H1 (cell line): ENCODE data around the gene CLIP4. TPM values are rescaled to one million over a fixed set of nuclear protein-coding genes. Genes with fewer than 3 reads are reported as not detected.

Experiments used
- CTCF ChIA-PET: fragments of 300-600 bp; sonication (Branson Sonifier 250); formaldehyde crosslinking; loops from one replicate; lab custom pipeline; 2021; ENCODE audit not compliant: partially characterized antibody; lab: Charles Lee
- POLR2A ChIA-PET: fragments of 300-600 bp; sonication (Branson Sonifier 250); formaldehyde crosslinking; loops from one replicate; lab custom pipeline; 2021; ENCODE audit warnings: inconsistent platforms; ENCODE audit not compliant: partially characterized antibody; lab: Charles Lee
- DNase-seq, 2 experiments: peaks; one replicate each; pipeline versions ENCODE4 v3.0.0 to v3.0.0-alpha.2; 2010 to 2022; ENCODE audit warnings: low spot score in 2 of 2, low read depth in 1 of 2, mixed read lengths in 1 of 2
- FAIRE-seq: peaks from 2 replicates; lab custom pipeline; 2011; peaks lifted over from hg19 to GRCh38; lab: Jason Lieb, UNC
- H2AFZ ChIP-seq: 2 replicates; pipeline ENCODE4 v1.8.1; 2012; ENCODE audit warnings: low read length, inconsistent platforms
- H2AK5ac ChIP-seq: 2 replicates; pipeline ENCODE4 v1.6.1; 2013; ENCODE audit warnings: low read depth, low read length
- H2BK120ac ChIP-seq: replicated peaks from 2 replicates; pipeline ENCODE3; 2013; ENCODE audit warnings: low read depth, low read length, inconsistent platforms
- H2BK12ac ChIP-seq: 2 replicates; pipeline ENCODE4 v1.6.1; 2013; ENCODE audit warnings: low read depth, low read length
- H2BK15ac ChIP-seq: 2 replicates; pipeline ENCODE4 v1.6.1; 2013; ENCODE audit warnings: low read length
- H2BK20ac ChIP-seq: 2 replicates; pipeline ENCODE4 v1.6.1; 2013; ENCODE audit warnings: low read length
- H2BK5ac ChIP-seq: 2 replicates; pipeline ENCODE4 v1.6.1; 2013; ENCODE audit warnings: low read depth, low read length
- H3K14ac ChIP-seq: 2 replicates; pipeline ENCODE4 v1.6.1; 2013; ENCODE audit warnings: inconsistent platforms; ENCODE audit not compliant: insufficient read length
- H3K18ac ChIP-seq: 2 replicates; pipeline ENCODE4 v1.6.1; 2013; ENCODE audit warnings: low read length; ENCODE audit errors: extremely low read depth
- H3K23ac ChIP-seq: 2 replicates; pipeline ENCODE4 v1.6.1; 2013; ENCODE audit warnings: inconsistent platforms; ENCODE audit not compliant: insufficient read length
- H3K23me2 ChIP-seq: 2 replicates; pipeline ENCODE4 v1.6.1; 2013; ENCODE audit warnings: low read depth, low read length
- H3K27ac ChIP-seq: 2 replicates; pipeline ENCODE4 v1.6.1; 2011; ENCODE audit warnings: low read depth, low read length, inconsistent platforms
- H3K27me3 ChIP-seq, 4 experiments: replicated peaks in 1 of 4; 1 replicate in 1 of 4; 2 replicates in 3 of 4; pipeline versions ENCODE4 v1.6.1 to v1.8.1; 2011 to 2013; ENCODE audit warnings: low read length in 3 of 4, mild to moderate bottlenecking in 3 of 4, inconsistent platforms in 2 of 4, mixed read lengths in 2 of 4, moderate library complexity in 1 of 4; ENCODE audit not compliant: control insufficient read depth in 3 of 4, insufficient read depth in 3 of 4; ENCODE audit errors: extremely low read depth in 1 of 4
- H3K36me3 ChIP-seq, 4 experiments: 2 replicates each; pipeline versions ENCODE4 v1.6.1 to v1.8.1; 2011 to 2013; ENCODE audit warnings: mild to moderate bottlenecking in 4 of 4, low read length in 3 of 4, moderate library complexity in 2 of 4, control low read depth in 1 of 4, inconsistent platforms in 1 of 4; ENCODE audit not compliant: insufficient read depth in 4 of 4, control insufficient read depth in 2 of 4
- H3K4ac ChIP-seq: replicated peaks from 2 replicates; pipeline ENCODE3; 2013; ENCODE audit warnings: low read length, low read depth, mixed read lengths, inconsistent platforms; ENCODE audit not compliant: insufficient read length
- H3K4me1 ChIP-seq, 4 experiments: replicated peaks in 1 of 4; 1 replicate in 1 of 4; 2 replicates in 3 of 4; pipeline versions ENCODE4 v1.6.1 to v1.8.1; 2011 to 2013; ENCODE audit warnings: low read length in 3 of 4, inconsistent platforms in 2 of 4, mixed read lengths in 1 of 4; ENCODE audit not compliant: insufficient read depth in 4 of 4, control insufficient read depth in 3 of 4
- H3K4me2 ChIP-seq, 2 experiments: 2 replicates each; pipeline versions ENCODE4 v1.6.1 to v1.8.1; 2011 to 2013; ENCODE audit warnings: low read depth in 2 of 2, low read length in 2 of 2, control low read depth in 1 of 2, inconsistent platforms in 1 of 2, mild to moderate bottlenecking in 1 of 2; ENCODE audit not compliant: insufficient read depth in 1 of 2
- H3K4me3 ChIP-seq, 4 experiments: fragments of 200-600, 300-600 bp in 1 of 4; sonication (generic), shearing (Covaris generic), sonication (Bioruptor Twin) in 1 of 4; 2 replicates each; pipeline versions ENCODE4 v1.5.1 to v1.8.1; 2011 to 2016; ENCODE audit warnings: low read length in 4 of 4, low read depth in 3 of 4, control low read depth in 2 of 4, inconsistent platforms in 2 of 4, mild to moderate bottlenecking in 2 of 4, mixed read lengths in 1 of 4, moderate library complexity in 1 of 4; ENCODE audit not compliant: insufficient read depth in 2 of 4; ENCODE audit errors: extremely low read depth in 1 of 4
- H3K56ac ChIP-seq: replicated peaks from 2 replicates; pipeline ENCODE3; 2013; ENCODE audit warnings: low read depth, mild to moderate bottlenecking, mixed read lengths, low read length, inconsistent platforms; ENCODE audit not compliant: insufficient read length
- H3K79me1 ChIP-seq: 2 replicates; pipeline ENCODE4 v1.6.1; 2013; ENCODE audit warnings: low read depth, low read length, control low read depth
- H3K79me2 ChIP-seq, 2 experiments: 2 replicates each; pipeline versions ENCODE4 v1.6.1 to v1.8.1; 2012 to 2013; ENCODE audit warnings: low read length in 2 of 2, mild to moderate bottlenecking in 2 of 2, inconsistent platforms in 1 of 2; ENCODE audit not compliant: insufficient read depth in 2 of 2, control insufficient read depth in 1 of 2
- H3K9ac ChIP-seq, 4 experiments: replicated peaks in 1 of 4; 1 replicate in 1 of 4; 2 replicates in 3 of 4; pipeline versions ENCODE4 v1.6.1 to v1.8.1; 2011 to 2013; ENCODE audit warnings: low read depth in 3 of 4, low read length in 3 of 4, control low read depth in 2 of 4, mild to moderate bottlenecking in 2 of 4, moderate library complexity in 2 of 4, inconsistent platforms in 1 of 4; ENCODE audit errors: extremely low read depth in 1 of 4
- H3K9me3 ChIP-seq, 2 experiments: 2 replicates each; pipeline versions ENCODE4 v1.6.1 to v1.8.1; 2012 to 2013; ENCODE audit warnings: mild to moderate bottlenecking in 2 of 2, moderate library complexity in 2 of 2, control low read depth in 1 of 2, inconsistent platforms in 1 of 2, low read depth in 1 of 2, low read length in 1 of 2, mixed read lengths in 1 of 2; ENCODE audit not compliant: insufficient read depth in 2 of 2
- H4K20me1 ChIP-seq, 2 experiments: replicated peaks in 1 of 2; 2 replicates each; pipeline versions ENCODE3 to v1.8.1; 2011 to 2013; ENCODE audit warnings: inconsistent platforms in 2 of 2, low read length in 2 of 2, mild to moderate bottlenecking in 1 of 2; ENCODE audit not compliant: insufficient read depth in 2 of 2, control insufficient read depth in 1 of 2
- H4K5ac ChIP-seq: 2 replicates; pipeline ENCODE4 v1.6.1; 2013; ENCODE audit warnings: low read length, low read depth, mixed read lengths, inconsistent platforms; ENCODE audit not compliant: insufficient read length
- H4K8ac ChIP-seq: 2 replicates; pipeline ENCODE4 v1.8.0; 2013; ENCODE audit warnings: mild to moderate bottlenecking, moderate library complexity, low read length, inconsistent platforms; ENCODE audit not compliant: insufficient read depth; ENCODE audit errors: extremely low read depth
- H4K91ac ChIP-seq: replicated peaks from 2 replicates; pipeline ENCODE3; 2013; ENCODE audit warnings: low read length, mixed read lengths, inconsistent platforms; ENCODE audit not compliant: insufficient read length
- BACH1 ChIP-seq: IDR thresholded peaks from 2 replicates; pipeline ENCODE4 v1.6.1; 2012; ENCODE audit warnings: low read length, improper control_type of control experiment
- CHD1 ChIP-seq: IDR thresholded peaks from 2 replicates; pipeline ENCODE4 v1.6.1; 2012; ENCODE audit warnings: low read depth, low read length, improper control_type of control experiment
- CREB1 ChIP-seq: IDR thresholded peaks from 2 replicates; pipeline ENCODE4 v1.6.1; 2012; ENCODE audit warnings: inconsistent platforms
- CTBP2 ChIP-seq: IDR thresholded peaks from 2 replicates; pipeline ENCODE4 v1.7.0; 2011; ENCODE audit warnings: borderline replicate concordance, mild to moderate bottlenecking, moderate library complexity, mixed read lengths, low read length; ENCODE audit not compliant: insufficient read depth, insufficient read length
- GABPA ChIP-seq: IDR thresholded peaks from 2 replicates; pipeline ENCODE4 v1.6.1; 2011; ENCODE audit warnings: mild to moderate bottlenecking, low read length, moderate library complexity, borderline replicate concordance; ENCODE audit not compliant: insufficient read depth
- GTF2F1 ChIP-seq: IDR thresholded peaks from 2 replicates; pipeline ENCODE4 v1.6.1; 2012; ENCODE audit warnings: low read depth, low read length, improper control_type of control experiment, borderline replicate concordance
- JUN ChIP-seq: IDR thresholded peaks from 2 replicates; pipeline ENCODE4 v1.6.1; 2011; ENCODE audit warnings: low read depth, mild to moderate bottlenecking, improper control_type of control experiment, low read length
- RBBP5 ChIP-seq: IDR thresholded peaks from 2 replicates; pipeline ENCODE4 v1.7.1; 2012; ENCODE audit warnings: low read depth, mild to moderate bottlenecking, inconsistent platforms, low read length, moderate library complexity, borderline replicate concordance
- RFX5 ChIP-seq: IDR thresholded peaks from 2 replicates; pipeline ENCODE4 v1.6.1; 2011; ENCODE audit warnings: low read depth, low read length, improper control_type of control experiment, borderline replicate concordance
- SIN3A ChIP-seq, 2 experiments: IDR thresholded peaks in 1 of 2; conservative IDR thresholded peaks in 1 of 2; 2 replicates each; pipeline ENCODE4 v1.6.1; 2011 to 2012; ENCODE audit warnings: low read length in 2 of 2, improper control_type of control experiment in 1 of 2, low read depth in 1 of 2, mild to moderate bottlenecking in 1 of 2
- SIRT6 ChIP-seq: IDR thresholded peaks from one replicate; pipeline ENCODE4 v1.7.1; 2012; ENCODE audit warnings: low read length, inconsistent platforms
- SUZ12 ChIP-seq: fragments of 200-600 bp; sonication (generic); IDR thresholded peaks from 2 replicates; pipeline ENCODE4 v1.6.1; 2012; ENCODE audit warnings: mild to moderate bottlenecking, inconsistent platforms, low read length, moderate library complexity, mixed read lengths
- TCF12 ChIP-seq: IDR thresholded peaks from 2 replicates; pipeline ENCODE4 v1.6.1; 2011; ENCODE audit warnings: low read depth, mild to moderate bottlenecking, low read length
- WGBS, 2 experiments: shearing (Covaris generic) in 1 of 2; methylation state at CpG; one replicate each; pipeline versions ENCODE4 v1.1.6 to v1.1.7; 2013 to 2015; ENCODE audit warnings: low lambda C conversion rate in 2 of 2, mixed read lengths in 2 of 2, inconsistent platforms in 1 of 2, low coverage in 1 of 2, missing lambda C conversion rate in 1 of 2; ENCODE audit not compliant: insufficient replicate concordance in 2 of 2, insufficient coverage in 1 of 2, insufficient read length in 1 of 2; ENCODE audit errors: extremely low coverage in 1 of 2, missing lambda C conversion rate in 1 of 2; 5-methylcytosine and 5-hydroxymethylcytosine counted together
- polyA plus RNA-seq, 7 experiments: library from polyadenylated mRNA; depleted of rRNA in 3 of 7; stranded (reverse) in 5 of 7; unstranded in 2 of 7; fragments of >200 nt in 5 of 7; fragments of 200-250 nt in 2 of 7; gene quantifications; 1 replicate in 5 of 7; 2 replicates in 1 of 7; 4 replicates in 1 of 7; pipeline versions ENCODE4 v1.2.1 to v1.2.3, GENCODE V29; 2011 to 2013; ENCODE audit warnings: missing spikeins in 2 of 7, mixed read lengths in 2 of 7
- total RNA-seq: library from RNA; stranded (reverse); fragmentation: NEBNext Ultra II Directional; extraction: Animal tissue kit (Norgen Biotek cat#: 25700); gene quantifications from 2 replicates; pipeline ENCODE4 v1.2.1, GENCODE V29; 2021
- TF ChIP-seq, protein P1 (sequence below): IDR thresholded peaks from 2 replicates; pipeline ENCODE4 v1.6.1; 2011; ENCODE audit warnings: low read length, improper control_type of control experiment

The CLIP4 gene
- total and polyA plus RNA-seq, 2 of the 8 experiments (the other 6 are each of a cell fraction or from before 2014, with no cell fraction given): 0.08 to 0.09 TPM

DNA sequence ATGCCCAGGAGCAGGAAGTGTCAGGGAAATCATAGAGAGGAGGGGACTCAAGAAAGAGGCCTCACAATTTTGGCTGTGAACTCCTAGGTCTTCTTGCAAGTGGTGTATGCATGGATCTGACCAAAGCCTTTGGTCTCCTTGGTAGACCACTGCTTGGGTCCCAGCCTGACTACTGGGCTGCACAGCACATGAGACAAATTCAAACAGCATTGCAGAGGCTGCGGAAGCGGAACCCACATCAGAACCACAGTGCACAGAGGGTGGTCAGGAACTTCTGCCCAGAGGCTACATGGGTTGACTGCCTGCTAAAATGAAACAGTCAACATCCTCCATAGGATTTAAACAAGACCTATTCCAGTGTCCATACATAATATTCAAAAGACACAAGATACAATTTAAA lies 39.4 kb downstream of the CLIP4 start:
- FAIRE-seq (no peak), DNase-seq (no peak)
- 100% methylated on average over 2 of the region's 2 CpGs; no CpG with 5 or more reads in 1 of the 2 experiments for WGBS, 2 experiments
- Histone ChIP-seq H3K4me1 (0 out of 7 replicates have a peak, but pooled peaks cover 0 to 2% (median 0%) of the 10 kb centered on the region in 4 experiments), H3K4ac (no peak overlapping the region), H2BK20ac (no peak overlapping the region), H2AK5ac (no peak overlapping the region), H3K23ac (no peak overlapping the region), H2BK120ac (no peak overlapping the region), H4K91ac (no peak overlapping the region), H3K9me3 (no peaks in the 10 kb centered on the region), H3K9ac (no peak overlapping the region), H3K36me3 (no peaks in the 10 kb centered on the region), H2BK15ac (no peak overlapping the region), H3K4me3 (no peak overlapping the region), H4K5ac (no peak overlapping the region), H4K20me1 (no peaks in the 10 kb centered on the region), H4K8ac (no peak overlapping the region), H3K79me2 (no peaks in the 10 kb centered on the region), H3K56ac (no peak overlapping the region)
- POLR2A ChIA-PET: interaction anchor here (0.7 kb wide), 1 partner anchor 113 kb away, joined by 3 read pairs; no protein-coding TSS in a partner anchor
- TF ChIP-seq CREB1 (no peak), GABPA (no peak), CTBP2 (no peak), CHD1 (no peak), SUZ12 (no peak), BACH1 (no peak), RFX5 (no peak), JUN (no peak), SIN3A (conservative IDR thresholded peaks at IDR 0.05 in 1 of 2, IDR thresholded peaks at IDR 0.05 in 1 of 2; ENCODE audit: low read depth in 1 of 2, low read length in 2 of 2) (no peak), TCF12 (no peak), SIRT6 (no peak), GTF2F1 (no peak), RBBP5 (no peak)
- TF ChIP-seq, protein P1, sequence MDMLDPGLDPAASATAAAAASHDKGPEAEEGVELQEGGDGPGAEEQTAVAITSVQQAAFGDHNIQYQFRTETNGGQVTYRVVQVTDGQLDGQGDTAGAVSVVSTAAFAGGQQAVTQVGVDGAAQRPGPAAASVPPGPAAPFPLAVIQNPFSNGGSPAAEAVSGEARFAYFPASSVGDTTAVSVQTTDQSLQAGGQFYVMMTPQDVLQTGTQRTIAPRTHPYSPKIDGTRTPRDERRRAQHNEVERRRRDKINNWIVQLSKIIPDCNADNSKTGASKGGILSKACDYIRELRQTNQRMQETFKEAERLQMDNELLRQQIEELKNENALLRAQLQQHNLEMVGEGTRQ: no peak
- TF ChIP-seq, all 59 proteins: peak for 0
- H2BK12ac ChIP-seq: no peak overlapping the region
- H3K14ac ChIP-seq: no peak overlapping the region
- CTCF ChIA-PET: no interaction called here
- no peaks in the 10 kb centered on the region for H3K27me3 ChIP-seq
- H3K4me2 ChIP-seq: no peak overlapping the region
- no peaks in the 10 kb centered on the region for H3K79me1 ChIP-seq
- no peak overlapping the region for H3K27ac ChIP-seq
- no peak overlapping the region for H2AFZ ChIP-seq
- H3K23me2 ChIP-seq: no peaks in the 10 kb centered on the region
- H3K18ac ChIP-seq: no peak overlapping the region
- H2BK5ac ChIP-seq: no peak overlapping the region
